UCSD-AML1 (cell line): Measurements from ENCODE around the gene CCDC179.

Experiments
- DNase-seq: peaks from one replicate; lab custom pipeline; 2025; ENCODE audit not compliant: unreplicated experiment; lab: John Stamatoyannopoulos, UW

The CCDC179 gene

GRCh38 chr11:22860241-22860640, at the start of gene CCDC179:
Gene CCDC179, minus strand, starts transcription at chr11:22860474. Its CDS starts 53 bp downstream, at chr11:22860421.
- no peak for DNase-seq

DNA sequence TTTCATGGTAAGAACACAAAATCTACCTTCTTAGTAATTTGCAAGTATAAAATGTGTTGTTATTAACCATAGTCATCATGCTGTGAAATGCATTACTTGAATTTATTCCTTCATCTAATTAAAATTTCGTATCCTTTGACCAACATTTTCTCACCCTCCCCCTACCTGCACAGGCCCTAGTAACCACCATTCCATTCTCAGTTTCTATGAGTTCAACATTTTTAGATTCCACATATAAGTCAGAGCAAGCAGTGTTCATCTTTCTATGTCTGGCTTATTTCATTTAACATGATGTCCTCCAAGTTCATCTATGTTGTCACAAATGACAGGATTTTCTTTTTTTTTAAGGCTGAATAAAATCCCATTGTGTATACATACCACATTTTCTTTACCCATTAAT, 43.5 kb upstream of the CCDC179 start:
- no peak for DNase-seq

DNA sequence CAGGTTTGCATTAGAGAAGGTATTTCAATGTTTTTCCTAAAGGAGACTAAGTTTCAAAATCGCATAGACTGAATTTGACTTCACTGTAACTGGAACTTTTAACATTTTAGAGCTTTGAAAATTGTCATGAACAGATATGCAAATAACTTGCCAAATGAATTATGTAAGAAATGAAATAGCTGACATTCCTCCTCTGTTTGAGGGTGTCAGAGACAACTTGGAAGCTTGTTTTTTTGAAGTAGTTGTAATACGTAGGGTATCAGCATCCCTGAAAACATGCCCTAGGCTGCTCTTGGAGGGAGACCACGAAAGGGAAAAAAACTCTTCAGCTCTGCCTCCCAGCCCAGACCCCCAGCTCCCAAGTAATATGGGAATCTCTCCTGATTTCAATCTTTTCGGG, 41.3 kb upstream of the CCDC179 start:
- DNase-seq, result no peak

GRCh38 chr11:22900764-22901486, 40.7 kb upstream of the CCDC179 start:
- no peak for DNase-seq

GRCh38 chr11:22898036-22898435, 37.8 kb upstream of the CCDC179 start:
- no peak for DNase-seq

- DNase-seq, result no peak
Observed at GRCh38 chr11:22890227-22890626, 30.0 kb upstream of the CCDC179 start.

DNA sequence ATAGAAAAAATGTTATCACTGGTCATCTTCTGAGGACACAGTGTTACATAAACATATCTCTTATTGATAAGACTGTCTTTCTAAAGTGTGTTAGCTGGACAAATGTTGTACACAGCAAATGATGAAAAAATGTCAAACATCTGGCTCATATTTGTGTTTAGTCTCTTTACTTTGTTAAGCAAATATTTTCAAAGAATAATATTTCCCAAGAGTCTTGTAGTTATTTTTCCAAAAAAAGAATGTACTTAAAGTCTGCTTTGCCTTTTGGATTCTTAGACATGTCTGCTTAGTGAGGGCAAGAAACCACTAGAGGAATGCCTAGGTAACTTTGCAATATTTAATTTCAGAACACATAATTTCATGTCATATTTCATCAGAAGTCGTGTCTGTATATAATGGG, 23.9 kb upstream of the CCDC179 start:
- no peak for DNase-seq

- no peak for DNase-seq
Observed at GRCh38 chr11:22879630-22880029, 19.4 kb upstream of the CCDC179 start.

DNA sequence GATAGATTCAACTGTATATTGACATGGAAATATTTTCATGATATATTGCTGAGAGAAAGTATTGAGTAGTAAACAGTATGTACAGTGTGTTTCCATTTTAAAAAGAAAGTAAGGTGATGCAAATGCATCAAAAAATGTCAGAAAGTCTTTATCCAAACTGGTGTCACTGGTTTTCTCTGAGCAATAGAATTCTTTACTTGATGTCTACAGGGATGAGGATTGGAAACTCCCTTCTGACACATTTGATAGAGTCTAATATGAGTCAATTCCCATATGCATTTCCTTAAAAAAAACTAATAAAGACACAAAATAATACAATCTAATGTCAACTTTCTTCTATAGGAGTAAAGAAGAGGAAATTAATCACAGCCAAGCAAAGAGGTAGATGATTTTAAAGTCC, 18.3 kb upstream of the CCDC179 start:
- DNase-seq, result no peak

DNA sequence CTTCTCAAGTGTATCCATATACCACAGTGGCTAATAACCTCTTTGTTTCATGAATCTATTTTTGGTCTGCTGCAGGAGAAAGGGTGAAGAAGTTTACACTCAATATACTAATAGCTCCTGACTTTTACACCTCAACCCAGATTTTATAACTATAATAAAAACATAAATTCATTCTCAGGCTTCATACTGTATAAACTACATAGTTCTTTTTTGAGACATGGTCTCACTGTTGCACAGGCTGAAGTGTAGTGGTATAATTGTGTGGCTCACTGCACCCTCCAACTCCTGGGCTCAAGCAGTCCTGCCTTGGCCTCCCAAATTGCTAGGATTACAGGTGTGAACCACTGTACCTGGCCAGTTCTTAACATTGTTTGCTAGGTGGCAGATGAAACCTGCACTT, 17.8 kb upstream of the CCDC179 start:
- no peak for DNase-seq

DNA sequence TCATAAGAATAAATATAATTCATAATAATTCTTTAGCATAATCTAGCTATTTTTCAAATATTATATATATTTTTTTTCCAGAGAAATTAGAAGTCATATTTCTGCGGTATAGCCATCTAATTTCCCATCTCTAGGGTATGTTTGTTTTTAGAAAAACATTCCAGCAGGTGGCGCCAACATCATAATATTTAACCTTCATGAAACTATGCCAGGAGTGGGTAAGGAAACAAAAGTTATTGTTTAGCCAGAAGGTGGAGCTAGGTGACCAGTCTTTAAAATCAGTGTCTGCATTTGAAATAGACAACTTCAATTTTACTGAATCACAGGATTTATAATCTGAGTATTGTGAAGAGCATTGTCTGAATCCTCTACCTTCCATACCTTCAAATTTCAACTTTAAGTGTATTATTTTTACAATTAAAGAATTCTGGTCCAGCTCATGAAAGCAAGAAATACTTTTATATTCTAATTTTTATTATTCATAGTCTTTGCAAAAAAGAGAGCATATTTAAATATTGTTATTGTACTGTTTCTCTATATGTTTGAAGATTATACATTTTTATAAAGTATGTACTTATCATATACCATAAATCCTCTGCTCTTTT, 15.7 kb upstream of the CCDC179 start:
- DNase-seq, result peak; percentile 11

DNA sequence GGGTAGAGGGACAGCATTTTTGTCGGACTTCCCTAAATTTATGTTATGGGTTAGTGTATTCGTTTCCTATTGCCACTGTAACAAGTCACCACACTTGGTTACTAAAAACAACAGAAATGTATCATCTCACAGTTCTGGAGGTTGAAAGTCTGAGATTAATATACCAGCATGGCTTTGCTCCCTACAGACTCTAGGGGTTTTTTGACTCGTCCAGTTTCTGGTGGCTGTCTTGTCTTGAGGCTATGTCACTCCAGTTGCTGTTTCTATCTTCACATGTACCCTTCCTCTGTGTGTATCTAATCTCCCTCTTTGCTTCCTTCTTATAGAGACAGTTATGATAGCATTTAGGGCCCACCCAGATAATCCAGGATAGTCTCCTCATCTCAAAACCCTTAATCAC, 9.1 kb upstream of the CCDC179 start:
- no peak for DNase-seq

DNA sequence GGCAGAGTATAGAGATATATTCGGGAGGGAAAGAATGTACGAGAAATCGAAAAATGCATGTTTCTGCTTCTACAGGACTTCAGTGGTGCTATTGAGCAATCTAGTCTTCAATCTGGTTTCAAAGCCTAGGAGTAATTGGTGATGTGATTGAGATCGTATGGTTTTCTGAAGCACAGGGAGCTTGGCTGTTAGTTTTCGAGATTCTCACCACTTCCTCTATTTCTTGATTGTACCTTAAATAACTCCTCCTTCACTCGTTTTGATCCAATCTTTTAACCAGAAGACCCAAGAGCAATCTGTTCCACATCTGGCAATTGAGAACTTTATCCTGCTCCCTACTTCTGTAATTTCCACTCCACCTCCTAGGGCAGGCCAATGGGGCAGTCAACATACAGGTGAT, 518 bp downstream of the CCDC179 start:
- no peak for DNase-seq

- DNase-seq, result no peak
Observed at GRCh38 chr11:22851477-22851876, 8.8 kb downstream of the CCDC179 start.

- DNase-seq, result no peak
Observed at GRCh38 chr11:22846726-22847125, 13.5 kb downstream of the CCDC179 start.

- no peak for DNase-seq
Observed at GRCh38 chr11:22832315-22833015, 27.8 kb downstream of the CCDC179 start.

DNA sequence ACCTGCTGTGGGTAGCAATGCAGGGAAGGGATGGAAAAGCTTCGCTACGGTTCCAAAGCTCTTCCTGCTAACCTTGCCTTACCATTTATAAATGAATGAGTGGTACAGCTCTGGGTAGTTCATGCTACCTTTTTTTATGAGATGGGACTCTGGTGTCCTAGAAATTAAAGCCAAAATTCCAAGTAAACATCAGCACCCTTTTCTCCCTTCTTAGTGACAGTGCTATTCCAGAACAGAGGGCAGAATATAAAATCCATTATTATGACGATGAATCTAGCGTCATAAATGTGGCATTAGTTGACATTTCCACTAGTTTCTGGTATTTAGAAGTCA, 30.2 kb downstream of the CCDC179 start:
- DNase-seq, result no peak

DNA sequence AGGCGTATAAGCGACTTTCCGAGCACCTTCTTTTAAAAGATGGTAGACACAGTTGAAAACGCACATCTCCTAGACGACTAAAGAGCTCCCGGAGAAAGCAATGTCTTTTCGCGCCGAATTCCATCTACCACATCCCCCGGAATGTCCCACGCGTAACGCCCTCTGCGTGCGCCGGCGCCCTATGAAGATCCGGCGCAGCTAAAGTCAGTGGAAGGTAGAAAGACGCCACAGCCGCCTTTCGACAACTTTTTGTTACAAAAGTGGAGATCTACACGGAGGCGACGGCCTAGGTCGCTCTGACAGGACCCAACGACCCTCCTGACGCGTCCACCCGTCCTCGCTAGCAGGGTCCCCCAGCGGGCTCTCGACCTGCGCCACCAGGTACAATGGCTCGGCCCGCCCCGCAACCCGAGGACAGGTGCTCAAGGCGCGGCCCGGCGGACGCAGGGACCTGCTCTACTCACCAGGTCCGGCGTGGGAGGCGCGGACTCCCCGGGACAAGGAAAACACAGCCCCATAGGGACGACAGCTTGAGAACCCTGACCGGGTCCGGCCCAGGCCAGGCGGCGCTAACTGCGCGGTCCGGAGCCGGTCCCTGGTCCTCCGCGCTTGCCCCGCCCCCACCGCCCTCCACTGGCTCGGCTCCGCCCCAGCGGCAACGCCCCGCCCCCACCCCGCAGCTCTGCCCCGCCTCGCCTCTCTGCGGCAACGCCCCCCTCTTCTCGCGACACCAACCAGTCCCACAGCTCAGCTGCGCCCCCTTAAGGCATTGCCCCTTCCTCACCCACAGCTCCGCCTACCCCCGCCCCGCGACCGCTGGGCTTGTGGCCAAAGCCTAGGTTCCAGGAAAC, 30.8 kb downstream of the CCDC179 start, which contains the start of gene SVIP:
Gene SVIP (minus strand): TSS at position 571 of the 851 bp plus-strand sequence. CDS start 53 bp downstream, at position 518.
- peak; percentile 97 for DNase-seq

- no peak for DNase-seq
Observed at GRCh38 chr11:22828373-22828772, 31.9 kb downstream of the CCDC179 start.

GRCh38 chr11:22822203-22822602, 38.1 kb downstream of the CCDC179 start:
- DNase-seq, result no peak

DNA sequence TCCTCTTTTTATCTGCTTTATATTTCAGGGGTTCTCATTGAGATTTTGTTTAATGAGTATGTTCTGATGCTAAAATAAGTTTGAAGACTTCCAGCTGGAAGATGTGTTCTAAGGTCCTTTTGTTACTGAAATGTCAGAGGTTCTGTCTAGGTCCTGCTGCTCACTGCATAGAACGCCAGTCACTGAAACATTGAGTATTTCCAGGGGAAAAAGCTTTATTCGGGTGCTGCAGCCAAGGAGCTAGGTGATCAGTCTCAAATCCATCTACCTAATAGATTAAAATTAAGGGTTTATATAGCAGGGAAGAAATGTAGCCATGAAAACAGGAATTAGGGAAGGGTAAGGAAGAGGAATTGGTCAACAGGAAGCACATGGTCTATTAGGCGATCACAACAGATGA, 50.4 kb downstream of the CCDC179 start:
- DNase-seq, result no peak
